Upper lobe of right lung (tissue), 1 donor: ENCODE measurements around the gene BLTP3B. TPM values are rescaled to one million over a fixed set of nuclear protein-coding genes. Genes with fewer than 3 reads are reported as not detected.

ENCODE experiments used
- ATAC-seq: fragments of 200-7000 bp; cut with Tn5 transposase; one replicate; pipeline ENCODE4 v1.9.1; 2020; ENCODE audit warnings: mild to moderate bottlenecking, moderate library complexity
- DNase-seq: peaks from one replicate; pipeline ENCODE4 v3.0.0-alpha.2; 2020
- H3K27ac ChIP-seq: fragments of 200-600 bp; one replicate; pipeline ENCODE4 v1.8.0; 2022
- H3K27me3 ChIP-seq: fragments of 200-600 bp; one replicate; pipeline ENCODE4 v1.8.0; 2022; ENCODE audit warnings: mild to moderate bottlenecking
- H3K36me3 ChIP-seq: fragments of 200-600 bp; one replicate; pipeline ENCODE4 v1.8.0; 2022
- H3K4me1 ChIP-seq: fragments of 200-600 bp; one replicate; pipeline ENCODE4 v1.8.0; 2022
- H3K4me3 ChIP-seq: fragments of 200-600 bp; one replicate; pipeline ENCODE4 v1.8.0; 2022; ENCODE audit warnings: mild to moderate bottlenecking
- H3K9me3 ChIP-seq: fragments of 200-600 bp; one replicate; pipeline ENCODE4 v1.8.0; 2022
- intact Hi-C: fragments of 100-400 bp; cut with DNase I; formaldehyde crosslinking; loops from one replicate; pipeline ENCODE4 v1.11.0; 2022
- total RNA-seq: library from RNA; stranded (reverse); fragmentation: NEBNext Ultra II Directional; extraction: Animal tissue kit (Norgen Biotek cat#: 25700); gene quantifications from one replicate; pipeline ENCODE4 v1.2.1, GENCODE V29; 2021
- TF ChIP-seq, protein P1 (sequence below): fragments of 200-600 bp; IDR thresholded peaks from one replicate; pipeline ENCODE4 v1.8.0; 2022; ENCODE audit warnings: antibody characterized with exemption
- donor health status: DM: no; HTN: yes; CAD: no; lungs with severe emphysema.

The BLTP3B gene
- total RNA-seq, 1 donor from 2014 or later: 22.0 TPM

DNA sequence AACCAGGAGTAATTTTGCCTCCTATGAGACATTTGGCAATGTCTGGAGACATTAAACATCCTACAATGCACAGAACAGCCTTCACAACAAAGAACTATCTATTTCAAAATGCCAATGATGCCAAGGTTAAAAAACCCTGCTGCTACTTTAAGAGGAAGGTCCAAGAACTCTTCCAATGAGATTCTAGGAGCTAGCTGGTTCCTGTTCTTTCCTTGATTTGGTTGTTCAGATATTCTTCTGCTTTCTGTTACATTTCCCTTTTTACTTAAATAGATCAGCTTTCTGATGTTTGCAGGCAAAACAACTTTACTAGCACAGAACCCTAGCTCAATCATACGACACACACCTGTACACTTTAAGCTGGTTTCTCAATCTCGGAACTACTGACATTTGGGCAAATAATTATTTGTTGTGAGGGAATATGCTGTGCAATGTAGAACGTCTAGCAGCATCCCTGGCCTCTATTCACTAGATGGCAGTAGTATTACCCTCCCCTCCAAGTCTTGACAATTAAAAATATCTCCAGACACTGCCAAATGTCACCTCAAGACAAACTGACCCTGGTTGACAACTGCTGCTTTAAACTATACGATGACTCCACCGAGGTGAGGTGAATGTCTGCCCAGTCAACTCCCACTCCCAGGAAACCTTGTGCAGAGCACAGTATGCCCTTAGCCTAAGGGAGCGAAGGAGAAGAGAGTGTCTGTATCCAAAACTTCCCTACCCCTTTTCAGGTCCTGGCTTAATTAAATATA, 4.4 kb downstream of the BLTP3B start:
- ATAC-seq (no peak), DNase-seq (no peak)
- peaks cover 19% of the 10 kb centered on the region for H3K4me1 ChIP-seq
- H3K9me3 ChIP-seq: no peaks in the 10 kb centered on the region
- no peaks in the 10 kb centered on the region for H3K27me3 ChIP-seq
- no peak overlapping the region for H3K4me3 ChIP-seq
- H3K36me3 ChIP-seq: no peaks in the 10 kb centered on the region
- intact Hi-C loops: no loop called here
- H3K27ac ChIP-seq: no peak overlapping the region
- TF ChIP-seq, protein P1, sequence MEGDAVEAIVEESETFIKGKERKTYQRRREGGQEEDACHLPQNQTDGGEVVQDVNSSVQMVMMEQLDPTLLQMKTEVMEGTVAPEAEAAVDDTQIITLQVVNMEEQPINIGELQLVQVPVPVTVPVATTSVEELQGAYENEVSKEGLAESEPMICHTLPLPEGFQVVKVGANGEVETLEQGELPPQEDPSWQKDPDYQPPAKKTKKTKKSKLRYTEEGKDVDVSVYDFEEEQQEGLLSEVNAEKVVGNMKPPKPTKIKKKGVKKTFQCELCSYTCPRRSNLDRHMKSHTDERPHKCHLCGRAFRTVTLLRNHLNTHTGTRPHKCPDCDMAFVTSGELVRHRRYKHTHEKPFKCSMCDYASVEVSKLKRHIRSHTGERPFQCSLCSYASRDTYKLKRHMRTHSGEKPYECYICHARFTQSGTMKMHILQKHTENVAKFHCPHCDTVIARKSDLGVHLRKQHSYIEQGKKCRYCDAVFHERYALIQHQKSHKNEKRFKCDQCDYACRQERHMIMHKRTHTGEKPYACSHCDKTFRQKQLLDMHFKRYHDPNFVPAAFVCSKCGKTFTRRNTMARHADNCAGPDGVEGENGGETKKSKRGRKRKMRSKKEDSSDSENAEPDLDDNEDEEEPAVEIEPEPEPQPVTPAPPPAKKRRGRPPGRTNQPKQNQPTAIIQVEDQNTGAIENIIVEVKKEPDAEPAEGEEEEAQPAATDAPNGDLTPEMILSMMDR: peak; percentile 28

DNA sequence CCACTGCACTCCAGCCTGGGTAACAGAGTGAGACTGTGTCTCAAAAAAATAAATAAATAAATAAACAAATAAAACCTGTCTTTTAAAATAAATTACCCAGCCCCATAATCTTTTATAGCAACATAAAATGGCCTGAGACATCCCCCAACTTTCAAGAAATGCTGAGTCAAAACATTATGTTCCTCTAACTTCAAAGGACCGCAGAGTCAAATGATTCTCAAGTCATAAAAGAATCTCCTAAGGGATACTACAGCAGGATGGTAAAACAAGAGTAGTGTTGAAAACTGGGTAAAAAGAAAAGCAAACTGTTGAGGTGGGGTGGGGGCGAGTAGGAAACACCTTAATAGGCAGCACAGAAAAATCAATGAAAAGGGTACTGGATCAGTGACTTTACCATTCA, 9.5 kb downstream of the BLTP3B start:
- H3K4me1 ChIP-seq: peaks cover 19% of the 10 kb centered on the region
- no peaks in the 10 kb centered on the region for H3K9me3 ChIP-seq
- no peaks in the 10 kb centered on the region for H3K27me3 ChIP-seq
- DNase-seq (no peak), ATAC-seq (no peak)
- H3K36me3 ChIP-seq: no peaks in the 10 kb centered on the region
- TF ChIP-seq, protein P1: no peak
- H3K27ac ChIP-seq: no peak overlapping the region
- intact Hi-C loops: no loop called here
- no peak overlapping the region for H3K4me3 ChIP-seq

DNA sequence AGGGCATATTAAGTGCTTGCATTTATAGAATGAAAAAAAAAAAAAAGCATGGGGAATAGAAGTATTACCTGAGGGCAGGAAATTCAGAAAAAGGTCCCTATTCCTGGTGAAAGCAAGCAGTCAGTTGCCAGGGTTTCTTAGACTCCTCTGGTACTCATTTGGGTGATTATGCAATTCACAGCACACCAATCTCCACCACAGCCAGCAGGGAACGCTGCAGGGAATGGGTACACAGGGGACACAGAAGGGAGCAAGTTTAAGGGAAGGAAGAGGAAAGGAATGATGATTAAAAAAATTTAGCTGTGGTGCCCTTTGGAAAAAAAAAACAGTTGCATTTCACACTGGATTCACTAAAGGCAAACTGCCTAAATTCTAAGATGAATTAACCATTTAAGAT, 14.2 kb downstream of the BLTP3B start:
- intact Hi-C loops: no loop called here
- DNase-seq: no peak
- TF ChIP-seq, protein P1: peak; percentile 34
- Histone ChIP-seq H3K9me3 (no peaks in the 10 kb centered on the region), H3K27ac (peak overlapping the region; percentile 7), H3K4me3 (no peak overlapping the region), H3K36me3 (no peaks in the 10 kb centered on the region), H3K4me1 (peaks cover 19% of the 10 kb centered on the region), H3K27me3 (no peaks in the 10 kb centered on the region)
- ATAC-seq: peak; percentile 89

DNA sequence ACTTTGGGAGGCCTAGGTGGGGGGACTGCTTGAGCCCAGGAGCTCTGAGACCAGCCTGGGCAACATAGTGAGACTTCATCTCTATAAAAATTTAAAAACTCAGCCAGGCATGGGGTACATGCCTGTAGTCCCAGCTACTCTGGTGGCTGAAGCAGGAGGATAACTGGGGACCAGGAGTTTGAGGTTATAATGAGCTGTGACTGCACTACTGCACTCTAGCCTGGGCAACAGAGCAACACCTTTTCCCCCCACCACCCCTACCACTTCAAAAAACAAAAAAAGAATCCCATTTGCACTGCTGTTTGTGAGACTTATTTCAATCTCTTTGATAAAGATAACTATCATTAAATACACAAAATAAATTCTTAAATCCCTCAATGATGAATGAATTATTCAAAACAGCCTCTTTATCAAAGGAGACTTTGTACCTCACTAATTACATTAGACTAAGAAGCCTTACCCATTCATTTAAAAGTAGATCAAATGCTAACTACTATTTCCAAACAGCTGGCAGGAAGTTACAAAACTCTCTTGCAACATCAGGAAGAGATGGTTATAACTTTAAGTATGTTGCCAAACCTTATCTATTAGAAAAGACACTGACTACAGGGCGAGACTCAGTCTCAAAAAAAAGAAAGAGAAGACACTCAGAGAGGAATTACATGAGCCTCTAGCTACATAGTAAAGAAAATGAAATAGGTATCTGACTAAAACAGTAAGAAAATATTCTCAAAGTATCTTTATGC, 14.7 kb downstream of the BLTP3B start:
- Histone ChIP-seq H3K4me3 (no peak overlapping the region), H3K4me1 (peaks cover 19% of the 10 kb centered on the region), H3K9me3 (no peaks in the 10 kb centered on the region), H3K27me3 (no peaks in the 10 kb centered on the region), H3K27ac (peak overlapping the region; percentile 43), H3K36me3 (no peaks in the 10 kb centered on the region)
- ATAC-seq (peak; percentile 66), DNase-seq (no peak)
- intact Hi-C loops: no loop called here
- TF ChIP-seq, protein P1: no peak

DNA sequence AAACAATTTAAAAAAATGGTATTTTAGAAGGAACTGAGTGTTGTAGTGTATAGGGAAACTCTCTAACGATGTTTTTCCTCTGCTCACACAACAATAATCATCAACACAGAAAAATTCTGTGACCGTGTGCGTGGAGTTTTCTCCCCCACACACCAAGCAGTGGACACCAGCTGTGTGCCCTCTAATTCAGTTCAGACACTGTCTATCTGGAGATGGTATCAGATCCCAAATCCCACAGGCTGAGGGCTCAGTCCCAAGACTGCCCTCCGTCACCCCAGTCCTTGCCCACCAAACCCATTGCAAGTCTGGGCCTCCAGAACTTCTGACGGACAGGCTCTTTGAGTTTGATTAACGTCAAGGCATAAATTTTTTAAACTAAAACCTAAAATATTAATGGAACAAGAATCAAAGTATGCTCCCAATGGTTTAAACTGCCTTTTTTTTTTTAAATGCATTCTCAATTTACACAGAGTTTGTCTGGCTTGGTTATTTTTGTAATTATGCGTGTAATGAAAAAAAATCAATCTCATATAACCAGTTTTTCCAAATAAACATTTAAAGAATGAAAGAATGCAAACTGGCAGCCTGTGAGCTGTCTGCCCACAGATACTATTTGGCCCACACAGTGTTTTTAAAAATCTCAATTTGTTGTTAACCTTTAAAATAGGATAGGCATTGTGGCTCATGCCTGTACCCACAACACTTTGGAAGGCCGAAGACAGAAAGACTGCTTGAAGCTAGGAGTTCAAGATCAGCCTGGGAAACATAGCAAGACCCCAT, 19.2 kb downstream of the BLTP3B start:
- no peak overlapping the region for H3K27ac ChIP-seq
- ATAC-seq (no peak), DNase-seq (no peak)
- H3K4me3 ChIP-seq: no peak overlapping the region
- H3K27me3 ChIP-seq: no peaks in the 10 kb centered on the region
- H3K9me3 ChIP-seq: no peaks in the 10 kb centered on the region
- intact Hi-C loops: no loop called here
- H3K4me1 ChIP-seq: peaks cover 15% of the 10 kb centered on the region
- no peaks in the 10 kb centered on the region for H3K36me3 ChIP-seq
- TF ChIP-seq, protein P1: no peak
